MM.1S (cell line): ENCODE data around the gene PGLYRP1.

Experiments used
- DNase-seq: peaks from one replicate; pipeline ENCODE4 v3.0.0-alpha.2; 2015
- H2AFZ ChIP-seq: fragments of 300-600 bp; sonication (generic); 2 replicates; pipeline ENCODE4 v1.6.0; 2016; ENCODE audit warnings: antibody characterized with exemption, low read length
- H3F3A ChIP-seq: fragments of 300-600 bp; sonication (generic); 2 replicates; pipeline ENCODE4 v1.6.1; 2016; ENCODE audit warnings: mild to moderate bottlenecking, antibody characterized with exemption, low read length, moderate library complexity, mixed read lengths; ENCODE audit not compliant: insufficient read depth
- H3K27ac ChIP-seq: fragments of 300-600 bp; sonication (generic); 2 replicates; pipeline ENCODE4 v1.5.1; 2016; ENCODE audit warnings: mild to moderate bottlenecking, low read length
- H3K27me3 ChIP-seq: fragments of 300-600 bp; sonication (generic); replicated peaks from 2 replicates; pipeline ENCODE4 v1.6.0; 2016; ENCODE audit warnings: low read length; ENCODE audit not compliant: insufficient read depth
- H3K36me3 ChIP-seq: fragments of 300-600 bp; sonication (generic); replicated peaks from 2 replicates; pipeline ENCODE4 v1.6.1; 2016; ENCODE audit warnings: mild to moderate bottlenecking, low read length, mixed read lengths; ENCODE audit not compliant: insufficient read depth
- H3K4me1 ChIP-seq: fragments of 300-600 bp; sonication (generic); 2 replicates; pipeline ENCODE4 v1.6.1; 2016; ENCODE audit warnings: low read length, mixed read lengths
- H3K4me2 ChIP-seq: fragments of 300-600 bp; sonication (generic); 2 replicates; pipeline ENCODE4 v1.6.0; 2016; ENCODE audit warnings: low read depth, low read length
- H3K4me3 ChIP-seq: fragments of 300-600 bp; sonication (generic); 2 replicates; pipeline ENCODE4 v1.5.1; 2016; ENCODE audit warnings: low read length, mixed read lengths
- H3K79me2 ChIP-seq: fragments of 300-600 bp; sonication (generic); 2 replicates; pipeline ENCODE4 v1.6.1; 2016; ENCODE audit warnings: mixed run types, low read length, mixed read lengths
- H3K9ac ChIP-seq: fragments of 300-600 bp; sonication (generic); 2 replicates; pipeline ENCODE4 v1.6.1; 2016; ENCODE audit warnings: low read length, mixed read lengths
- H3K9me2 ChIP-seq: fragments of 300-600 bp; sonication (generic); replicated peaks from 2 replicates; pipeline ENCODE4 v1.6.1; 2016; ENCODE audit warnings: mild to moderate bottlenecking, low read length, mixed read lengths; ENCODE audit not compliant: insufficient read depth
- H3K9me3 ChIP-seq: fragments of 300-600 bp; sonication (generic); replicated peaks from 2 replicates; pipeline ENCODE4 v1.6.1; 2016; ENCODE audit warnings: mild to moderate bottlenecking, low read length, mixed read lengths; ENCODE audit not compliant: insufficient read depth
- H4K20me1 ChIP-seq: fragments of 300-600 bp; sonication (generic); 2 replicates; pipeline ENCODE4 v1.6.1; 2016; ENCODE audit warnings: mild to moderate bottlenecking, low read length, moderate library complexity, mixed read lengths; ENCODE audit not compliant: insufficient read depth
- EZH2 ChIP-seq: fragments of 300-600 bp; sonication (generic); optimal IDR thresholded peaks from 2 replicates; pipeline ENCODE3; 2017; ENCODE audit warnings: low read depth, mild to moderate bottlenecking, antibody characterized with exemption, low read length, mixed read lengths
- EZH2phosphoT487 ChIP-seq: fragments of 300-600 bp; sonication (generic); IDR thresholded peaks from 2 replicates; pipeline ENCODE4 v1.6.1; 2018; ENCODE audit warnings: antibody characterized with exemption, low read length
- TF ChIP-seq, protein P1 (sequence below): fragments of 300-600 bp; sonication (generic); IDR thresholded peaks from 2 replicates; pipeline ENCODE4 v1.5.1; 2016; ENCODE audit warnings: antibody characterized with exemption, low read length, mixed read lengths

The PGLYRP1 gene

DNA sequence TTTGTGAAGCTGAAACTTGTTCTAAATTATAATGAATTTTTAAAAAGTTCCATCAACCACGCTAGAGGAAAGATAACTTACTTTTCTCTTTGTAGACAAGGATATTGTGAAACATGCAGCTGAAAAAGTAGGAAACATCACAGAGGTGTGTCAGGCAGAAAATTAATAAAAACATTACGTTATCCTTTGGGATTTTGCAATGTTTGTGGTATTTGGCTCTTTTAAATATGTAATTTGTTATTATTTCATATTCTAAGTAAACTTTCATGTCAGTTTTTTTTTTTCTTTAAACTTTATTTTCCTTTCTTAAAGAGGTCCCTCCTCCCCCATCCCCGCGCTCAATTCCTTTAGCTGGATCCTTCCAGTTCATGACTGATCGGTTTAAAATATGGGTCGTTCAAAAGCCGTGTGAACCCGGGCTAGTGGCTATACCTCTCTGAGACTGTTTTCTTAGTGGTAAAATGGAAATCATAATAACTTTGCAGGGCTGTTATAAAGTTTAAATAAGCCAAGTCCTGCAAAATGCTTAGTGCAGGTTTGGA is 28.3 kb downstream of the PGLYRP1 start:
- peak overlapping the region; percentile 95 for H3K4me2 ChIP-seq
- H3K36me3 ChIP-seq, result no peaks in the 10 kb centered on the region
- H4K20me1 ChIP-seq, result no peaks in the 10 kb centered on the region
- H3K4me1 ChIP-seq, result no peaks in the 10 kb centered on the region
- H3K9me3 ChIP-seq, result no peaks in the 10 kb centered on the region
- peak overlapping the region; percentile 49; the same call in 1 of the 2 replicates for H3K9ac ChIP-seq
- H3K27ac ChIP-seq, result no peak overlapping the region
- no peaks in the 10 kb centered on the region for H3K9me2 ChIP-seq
- H3F3A ChIP-seq, result no peaks in the 10 kb centered on the region
- peaks cover 21% of the 10 kb centered on the region for H3K79me2 ChIP-seq
- DNase-seq, result no peak
- TF ChIP-seq, protein P1, sequence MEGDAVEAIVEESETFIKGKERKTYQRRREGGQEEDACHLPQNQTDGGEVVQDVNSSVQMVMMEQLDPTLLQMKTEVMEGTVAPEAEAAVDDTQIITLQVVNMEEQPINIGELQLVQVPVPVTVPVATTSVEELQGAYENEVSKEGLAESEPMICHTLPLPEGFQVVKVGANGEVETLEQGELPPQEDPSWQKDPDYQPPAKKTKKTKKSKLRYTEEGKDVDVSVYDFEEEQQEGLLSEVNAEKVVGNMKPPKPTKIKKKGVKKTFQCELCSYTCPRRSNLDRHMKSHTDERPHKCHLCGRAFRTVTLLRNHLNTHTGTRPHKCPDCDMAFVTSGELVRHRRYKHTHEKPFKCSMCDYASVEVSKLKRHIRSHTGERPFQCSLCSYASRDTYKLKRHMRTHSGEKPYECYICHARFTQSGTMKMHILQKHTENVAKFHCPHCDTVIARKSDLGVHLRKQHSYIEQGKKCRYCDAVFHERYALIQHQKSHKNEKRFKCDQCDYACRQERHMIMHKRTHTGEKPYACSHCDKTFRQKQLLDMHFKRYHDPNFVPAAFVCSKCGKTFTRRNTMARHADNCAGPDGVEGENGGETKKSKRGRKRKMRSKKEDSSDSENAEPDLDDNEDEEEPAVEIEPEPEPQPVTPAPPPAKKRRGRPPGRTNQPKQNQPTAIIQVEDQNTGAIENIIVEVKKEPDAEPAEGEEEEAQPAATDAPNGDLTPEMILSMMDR, result no peak
- no peak for TF ChIP-seq EZH2
- H2AFZ ChIP-seq, result peak overlapping the region; percentile 91
- peak overlapping the region; percentile 73 for H3K4me3 ChIP-seq
- H3K27me3 ChIP-seq, result peaks cover 18% of the 10 kb centered on the region

DNA sequence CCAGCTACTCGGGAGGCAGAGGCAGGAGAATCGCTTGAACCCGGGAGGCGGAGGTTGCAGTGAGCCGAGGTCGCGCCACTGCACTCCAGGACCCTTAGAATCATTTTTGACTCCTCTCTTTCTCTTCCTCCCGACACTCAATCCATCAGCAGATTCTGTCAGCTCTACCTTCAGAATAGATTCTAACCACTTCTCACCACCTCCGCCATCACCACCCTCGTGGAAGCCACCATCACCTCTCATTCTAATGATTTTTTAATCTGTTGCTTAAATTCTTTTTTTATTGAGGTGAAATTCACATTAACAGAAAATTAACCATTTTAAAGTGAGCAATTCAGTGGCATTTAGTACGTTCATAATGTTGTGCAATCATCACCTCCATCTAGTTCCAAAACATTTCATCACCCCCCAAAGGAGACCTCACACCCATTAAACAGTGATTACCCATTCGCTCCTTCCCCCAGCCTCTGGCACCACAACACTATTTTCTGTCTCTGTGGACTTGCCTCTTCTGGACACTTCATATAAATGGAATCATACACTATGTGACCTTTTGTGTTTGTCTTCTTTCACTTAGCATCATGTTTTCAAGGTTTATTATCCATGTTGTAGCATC is 32.6 kb downstream of the PGLYRP1 start:
- DNase-seq, result no peak
- Histone ChIP-seq H3F3A (no peaks in the 10 kb centered on the region), H4K20me1 (no peaks in the 10 kb centered on the region), H2AFZ (no peak overlapping the region), H3K4me1 (no peaks in the 10 kb centered on the region), H3K27ac (no peak overlapping the region), H3K9ac (no peak overlapping the region), H3K9me2 (no peaks in the 10 kb centered on the region), H3K36me3 (no peaks in the 10 kb centered on the region), H3K79me2 (no peaks in the 10 kb centered on the region), H3K4me2 (no peak overlapping the region), H3K4me3 (no peak overlapping the region), H3K9me3 (no peaks in the 10 kb centered on the region), H3K27me3 (peaks cover 51% of the 10 kb centered on the region)
- TF ChIP-seq EZH2 (no peak), EZH2phosphoT487 (no peak)
- TF ChIP-seq, protein P1, result no peak

DNA sequence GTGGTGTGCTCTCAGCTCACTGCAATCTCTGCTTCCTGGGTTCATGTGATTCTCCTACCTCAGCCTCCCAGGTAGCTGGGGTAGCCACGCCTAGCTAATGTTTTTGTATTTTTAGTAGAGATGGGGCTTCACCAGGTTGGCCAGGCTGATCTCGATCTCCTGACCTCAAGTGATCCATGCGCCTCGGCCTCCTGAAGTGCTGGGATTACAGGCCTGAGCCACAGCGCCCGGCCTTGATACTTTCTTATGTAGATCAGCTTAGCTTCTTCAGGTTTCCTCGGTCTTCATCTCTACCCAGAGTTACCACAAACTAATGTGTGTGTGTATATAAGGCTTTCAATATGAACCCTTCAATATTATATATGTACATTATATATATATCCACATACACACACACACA is 37.5 kb downstream of the PGLYRP1 start:
- H3K79me2 ChIP-seq, result no peaks in the 10 kb centered on the region
- H3F3A ChIP-seq, result no peaks in the 10 kb centered on the region
- peaks cover 81% of the 10 kb centered on the region for H3K27me3 ChIP-seq
- H2AFZ ChIP-seq, result no peak overlapping the region
- H4K20me1 ChIP-seq, result no peaks in the 10 kb centered on the region
- no peak overlapping the region for H3K4me3 ChIP-seq
- no peak overlapping the region for H3K27ac ChIP-seq
- DNase-seq, result no peak
- no peaks in the 10 kb centered on the region for H3K9me3 ChIP-seq
- no peaks in the 10 kb centered on the region for H3K9me2 ChIP-seq
- no peaks in the 10 kb centered on the region for H3K36me3 ChIP-seq
- H3K9ac ChIP-seq, result no peak overlapping the region
- H3K4me2 ChIP-seq, result no peak overlapping the region
- no peaks in the 10 kb centered on the region for H3K4me1 ChIP-seq
- TF ChIP-seq EZH2 (no peak), EZH2phosphoT487 (no peak)
- TF ChIP-seq, protein P1, result no peak
